Peyer's patch (tissue), 4 donors: ENCODE data around the gene UIMC1.
"Not testable (repeated sequence)": the region's sequence is repeated elsewhere in the genome, so short reads cannot be mapped to it uniquely, and the experiment has no call there.

Source experiments
- POLR2A ChIP-seq, 2 donors: fragments of 450-650 bp; IDR thresholded peaks; one replicate each; pipeline ENCODE4 v1.5.1; 2017; ENCODE audit warnings: antibody characterized with exemption in 2 of 2, mild to moderate bottlenecking in 2 of 2, moderate library complexity in 2 of 2
- TF ChIP-seq, protein P1 (sequence below), 6 experiments: fragments of 450-650 bp in 4 of 6; fragments of 200-600 bp in 2 of 6; sonication (generic) in 1 of 6; IDR thresholded peaks; one replicate each; pipeline ENCODE4 v1.5.1; 2017 to 2019; ENCODE audit warnings: antibody characterized with exemption in 6 of 6, mild to moderate bottlenecking in 3 of 6, moderate library complexity in 1 of 6

- TF ChIP-seq, protein P1, sequence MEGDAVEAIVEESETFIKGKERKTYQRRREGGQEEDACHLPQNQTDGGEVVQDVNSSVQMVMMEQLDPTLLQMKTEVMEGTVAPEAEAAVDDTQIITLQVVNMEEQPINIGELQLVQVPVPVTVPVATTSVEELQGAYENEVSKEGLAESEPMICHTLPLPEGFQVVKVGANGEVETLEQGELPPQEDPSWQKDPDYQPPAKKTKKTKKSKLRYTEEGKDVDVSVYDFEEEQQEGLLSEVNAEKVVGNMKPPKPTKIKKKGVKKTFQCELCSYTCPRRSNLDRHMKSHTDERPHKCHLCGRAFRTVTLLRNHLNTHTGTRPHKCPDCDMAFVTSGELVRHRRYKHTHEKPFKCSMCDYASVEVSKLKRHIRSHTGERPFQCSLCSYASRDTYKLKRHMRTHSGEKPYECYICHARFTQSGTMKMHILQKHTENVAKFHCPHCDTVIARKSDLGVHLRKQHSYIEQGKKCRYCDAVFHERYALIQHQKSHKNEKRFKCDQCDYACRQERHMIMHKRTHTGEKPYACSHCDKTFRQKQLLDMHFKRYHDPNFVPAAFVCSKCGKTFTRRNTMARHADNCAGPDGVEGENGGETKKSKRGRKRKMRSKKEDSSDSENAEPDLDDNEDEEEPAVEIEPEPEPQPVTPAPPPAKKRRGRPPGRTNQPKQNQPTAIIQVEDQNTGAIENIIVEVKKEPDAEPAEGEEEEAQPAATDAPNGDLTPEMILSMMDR (IDR thresholded peaks at IDR 0.05) = not testable (repeated sequence)
- TF ChIP-seq POLR2A (IDR thresholded peaks at IDR 0.05) = not testable (repeated sequence)
Observed at GRCh38 chr5:177048531-177048930, 42.0 kb upstream of the UIMC1 start.
